GM21447 (cell line): Measurements from ENCODE around the gene HECTD1.
A peak's percentile ranks its signal among the peaks of the same experiment; 100 is the strongest.
"Not testable (repeated sequence)": the region's sequence is repeated elsewhere in the genome, so short reads cannot be mapped to it uniquely, and the experiment has no call there.

Experiments
- ATAC-seq: cut with Tn5 transposase; IDR thresholded peaks from one replicate; pipeline ENCODE4 v1.9.1; 2021; ENCODE audit not compliant: unreplicated experiment

The HECTD1 gene

DNA sequence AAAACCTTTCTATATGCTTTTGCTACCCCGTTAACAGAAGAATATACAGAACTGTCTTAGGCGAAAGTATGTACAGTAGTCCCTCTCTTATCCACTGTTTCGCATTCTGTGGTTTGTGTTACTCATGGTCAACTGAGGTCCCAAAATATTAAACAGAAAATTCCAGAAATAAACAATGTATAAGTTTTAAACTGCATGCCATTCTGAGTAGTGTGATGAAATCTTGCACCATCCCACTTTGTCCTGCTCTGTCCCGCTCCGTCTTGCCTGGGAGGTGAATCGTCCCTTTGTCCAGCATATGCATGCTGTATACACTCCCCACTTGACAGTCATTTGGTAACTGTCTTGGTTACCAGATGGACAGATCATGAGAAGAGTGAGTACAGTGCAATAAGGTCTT, 111.3 kb downstream of the HECTD1 start:
- ATAC-seq, result no peak

DNA sequence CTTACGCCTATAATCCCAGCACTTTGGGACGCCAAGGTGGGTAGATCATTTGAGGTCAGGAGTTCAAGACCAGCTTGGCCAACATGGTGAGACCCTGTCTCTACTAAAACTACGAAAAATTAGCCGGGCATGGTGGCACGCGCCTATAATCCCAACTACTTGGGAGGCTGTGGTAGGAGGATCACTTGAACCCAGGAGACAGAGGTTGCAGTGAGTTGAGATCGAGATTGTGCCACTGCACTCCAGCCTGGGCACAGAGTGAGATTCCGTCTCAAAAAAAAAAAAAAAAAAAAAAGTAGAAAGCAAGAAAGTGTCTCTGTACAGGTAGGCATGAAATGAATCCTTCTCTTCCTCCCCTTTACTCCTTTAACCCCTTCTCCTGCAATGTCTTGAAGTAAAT, 111.8 kb downstream of the HECTD1 start:
- not testable (repeated sequence) for ATAC-seq

DNA sequence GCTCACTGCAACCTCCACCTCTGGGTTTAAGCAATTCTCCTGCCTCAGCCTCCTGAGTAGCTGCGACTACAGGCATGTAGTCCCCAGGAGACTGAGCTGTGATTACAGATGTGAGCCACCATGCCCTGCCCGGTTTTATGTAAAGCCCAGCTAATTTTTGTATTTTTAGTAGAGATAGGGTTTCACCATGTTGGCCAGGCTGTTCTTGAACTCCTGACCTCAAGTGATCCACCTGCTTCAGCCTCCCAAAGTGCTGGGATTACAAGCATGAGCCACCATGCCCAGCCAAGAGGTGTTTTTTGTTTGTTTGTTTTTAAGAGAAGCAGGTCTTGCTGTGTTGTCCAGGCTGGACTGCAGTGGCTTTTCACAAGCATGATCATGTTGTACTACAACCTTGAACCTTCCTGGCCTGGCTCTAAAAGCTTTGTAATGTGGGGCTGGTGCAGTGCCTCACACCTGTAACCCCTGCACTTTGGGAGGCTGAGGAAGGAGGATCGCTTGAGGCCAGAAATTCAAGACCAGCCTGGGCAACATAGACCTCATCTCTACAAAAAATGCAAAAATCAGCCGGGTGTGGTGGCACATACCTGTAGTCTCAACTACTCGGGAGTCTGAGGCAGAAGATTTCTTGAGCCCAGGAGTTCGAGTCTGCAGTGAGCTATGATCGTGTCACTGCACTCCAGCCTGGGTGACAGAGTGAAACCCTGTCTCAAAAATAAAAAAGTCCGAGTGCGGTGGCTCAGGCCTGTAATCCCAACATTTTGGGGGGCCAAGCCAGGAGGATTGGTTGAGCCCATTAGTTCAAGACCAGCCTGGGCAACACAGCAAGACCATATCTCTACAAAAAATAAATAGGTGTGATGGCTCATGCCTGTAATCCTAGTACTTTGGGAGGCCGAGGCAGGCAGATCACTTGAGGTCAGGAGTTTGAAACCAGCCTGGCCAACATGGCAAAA, 113.4 kb downstream of the HECTD1 start:
- not testable (repeated sequence) for ATAC-seq

DNA sequence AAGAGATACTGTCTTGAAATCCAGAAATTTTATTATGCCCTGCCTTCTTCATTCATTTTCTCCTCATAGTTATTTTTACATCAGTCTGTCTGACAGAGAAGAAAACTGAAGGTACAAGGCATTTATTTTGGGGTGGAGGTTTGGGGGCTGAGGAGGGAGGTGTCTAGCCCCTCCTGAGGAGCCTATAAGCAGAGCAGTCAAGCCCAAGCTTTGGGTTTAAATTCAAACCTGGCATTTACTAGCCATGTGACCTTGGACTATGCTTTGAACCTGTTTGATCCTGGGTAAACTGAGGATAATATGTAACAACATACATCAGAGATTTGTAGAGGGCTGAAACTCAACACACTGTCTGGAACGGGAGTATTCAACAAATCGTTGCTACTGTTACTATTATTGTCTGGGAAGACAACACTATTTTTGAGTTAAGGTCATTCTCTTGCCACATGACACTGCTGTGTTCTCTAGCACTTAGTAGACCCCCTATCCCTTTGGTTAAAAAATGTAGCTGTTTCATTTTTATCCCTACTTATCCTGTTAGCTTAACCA, 115.4 kb downstream of the HECTD1 start:
- no peak for ATAC-seq

DNA sequence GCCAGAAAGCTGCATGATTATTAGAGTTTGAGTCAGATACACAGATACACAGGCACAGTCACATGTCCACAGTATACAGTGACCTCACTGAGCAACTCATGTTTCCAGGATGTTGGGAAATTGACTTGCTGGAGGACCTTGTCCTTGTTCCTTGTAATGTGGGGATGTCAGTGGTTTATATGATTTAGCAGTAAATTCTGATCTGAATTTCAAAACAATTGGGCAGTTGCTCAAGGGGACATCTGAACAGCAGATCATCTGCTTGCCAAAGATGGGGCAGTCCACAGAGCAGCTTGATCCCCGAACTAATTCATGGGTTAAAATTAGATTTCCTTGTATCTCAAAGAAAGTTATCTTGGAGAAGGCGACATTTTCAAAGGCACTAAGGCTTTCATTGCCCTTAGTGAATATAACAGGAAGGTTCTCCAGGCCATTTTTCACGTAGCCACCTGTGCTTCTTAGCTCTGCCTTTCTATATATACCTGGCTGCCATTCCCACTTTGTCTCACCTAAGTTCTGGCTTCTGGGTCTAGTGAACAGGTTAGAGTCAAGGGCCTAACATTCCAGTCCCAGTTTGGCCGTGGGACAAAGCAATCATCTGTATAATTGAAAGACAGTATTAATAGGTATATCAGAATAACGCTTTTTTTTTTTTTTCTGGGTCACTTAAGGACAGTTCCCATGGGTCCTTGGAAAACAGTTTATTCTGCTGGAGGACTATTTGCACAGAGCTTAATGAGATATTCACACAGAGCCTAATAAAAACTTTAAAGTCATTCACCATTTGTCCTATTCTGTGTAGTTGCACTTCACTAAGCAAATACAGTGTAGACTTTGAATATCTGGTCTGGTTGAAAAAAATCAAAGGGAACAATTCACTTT, 116.5 kb downstream of the HECTD1 start:
- ATAC-seq, result no peak

DNA sequence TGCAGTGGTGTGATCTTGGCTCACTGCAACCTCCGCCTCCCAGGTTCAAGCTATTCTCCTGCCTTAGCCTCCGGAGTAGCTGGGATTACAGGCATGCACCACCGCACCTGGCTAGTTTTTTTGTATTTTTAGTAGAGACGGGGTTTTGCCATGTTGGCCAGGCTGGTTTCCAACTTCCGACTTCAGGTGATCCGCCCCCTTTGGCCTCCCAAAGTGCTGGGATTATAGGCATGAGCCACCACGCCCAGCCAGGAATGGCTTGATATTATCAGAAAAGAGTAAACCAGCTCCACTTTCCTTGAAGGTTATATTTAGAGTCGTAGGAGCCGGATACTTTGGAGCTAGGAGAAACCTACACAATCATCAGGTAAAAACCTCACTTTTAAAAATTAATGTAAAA, 121.1 kb downstream of the HECTD1 start:
- not testable (repeated sequence) for ATAC-seq

DNA sequence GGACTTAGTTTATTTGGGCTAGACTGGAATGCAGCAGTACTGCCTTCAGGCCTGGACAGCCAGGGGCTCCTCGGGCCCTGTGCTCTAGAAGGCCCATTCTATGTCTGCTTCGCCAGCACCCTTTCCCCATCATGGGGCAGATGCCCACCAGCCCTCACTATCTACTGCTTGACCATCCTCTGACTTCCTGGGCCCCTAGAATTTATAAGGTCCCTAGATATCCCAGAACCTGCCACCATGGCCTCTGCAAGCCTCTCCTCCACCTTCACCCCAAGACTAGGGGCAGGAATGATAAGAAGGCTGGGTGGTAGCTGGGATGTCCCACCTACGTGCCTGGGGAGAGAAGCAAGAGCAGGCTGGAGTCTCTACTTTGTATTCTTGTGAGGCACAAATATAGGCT, 122.6 kb downstream of the HECTD1 start:
- no peak for ATAC-seq

DNA sequence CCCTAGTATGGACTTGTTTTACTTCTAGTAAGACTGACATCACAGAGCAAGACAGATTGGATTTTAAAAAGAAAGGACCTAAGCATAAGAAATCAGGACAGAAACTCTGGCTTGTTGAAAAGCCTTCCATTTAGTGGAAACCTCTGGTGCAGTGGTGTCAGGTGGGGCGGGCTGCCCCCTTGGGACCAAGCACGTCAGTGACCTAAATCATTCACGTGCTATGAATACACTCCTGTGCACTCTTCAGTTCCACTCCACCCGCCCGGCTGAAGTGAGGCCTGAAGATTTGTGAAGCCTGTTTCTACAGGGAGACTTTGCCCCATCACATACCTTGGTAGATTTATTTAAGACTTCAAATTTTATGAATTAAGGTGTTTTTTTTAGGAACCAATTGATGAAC, 123.2 kb downstream of the HECTD1 start:
- peak; percentile 85 for ATAC-seq

DNA sequence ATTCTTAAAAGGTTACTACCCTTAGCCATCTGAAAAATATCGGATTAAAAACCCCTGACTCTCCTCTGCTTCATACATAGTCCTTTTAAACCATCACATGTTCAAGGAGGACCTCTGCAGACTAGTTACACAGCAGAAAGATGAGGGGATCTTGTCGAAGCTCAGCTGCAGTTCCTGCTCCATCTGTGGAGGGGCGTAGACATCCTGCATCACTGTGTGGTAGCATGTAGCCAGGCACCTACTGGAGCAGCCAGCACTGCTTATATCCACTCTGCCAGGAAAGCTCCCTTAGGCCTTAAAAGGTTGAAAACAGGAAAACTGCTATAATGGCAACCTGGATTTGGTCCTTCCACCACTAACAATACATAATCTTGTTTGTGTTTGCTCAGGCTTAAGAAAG, 123.8 kb downstream of the HECTD1 start:
- no peak for ATAC-seq

DNA sequence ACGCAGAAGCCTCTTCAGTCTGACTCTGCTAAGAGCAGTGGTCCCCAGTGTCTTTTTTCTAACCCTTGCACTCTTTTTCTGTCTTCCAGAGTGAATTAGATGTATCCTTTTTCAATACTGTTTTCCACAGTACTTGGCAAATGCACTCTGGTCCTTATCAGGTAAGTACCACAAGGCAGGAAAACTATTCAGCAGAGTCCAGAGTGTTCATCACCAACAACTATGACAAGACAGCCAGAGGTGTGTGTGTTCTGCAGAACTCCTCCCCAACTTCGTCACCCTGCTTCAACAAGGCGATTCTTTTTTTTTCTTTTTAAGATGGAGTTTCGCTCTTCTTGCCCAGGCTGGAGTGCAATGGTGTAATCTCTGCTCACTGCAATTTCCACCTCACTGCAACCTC, 127.1 kb downstream of the HECTD1 start:
- no peak for ATAC-seq

DNA sequence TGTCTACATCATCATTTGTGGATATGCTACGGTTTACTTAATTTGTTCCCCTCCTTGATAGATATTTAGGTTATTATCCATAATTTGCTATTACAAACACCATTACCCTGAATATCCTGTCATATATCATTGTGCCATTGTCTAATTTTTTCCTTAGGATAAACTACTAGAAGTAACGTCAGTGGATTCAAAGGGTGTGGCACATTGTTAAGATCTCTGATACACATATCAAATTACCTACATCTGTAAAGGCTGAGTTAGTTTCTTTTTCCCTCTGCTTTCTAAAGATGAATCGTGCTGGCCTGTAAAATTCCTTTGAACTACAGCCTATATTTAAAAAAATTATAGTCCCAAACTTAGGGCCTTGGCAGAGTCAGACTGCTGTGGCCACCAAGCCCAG, 127.5 kb downstream of the HECTD1 start:
- ATAC-seq, result no peak

DNA sequence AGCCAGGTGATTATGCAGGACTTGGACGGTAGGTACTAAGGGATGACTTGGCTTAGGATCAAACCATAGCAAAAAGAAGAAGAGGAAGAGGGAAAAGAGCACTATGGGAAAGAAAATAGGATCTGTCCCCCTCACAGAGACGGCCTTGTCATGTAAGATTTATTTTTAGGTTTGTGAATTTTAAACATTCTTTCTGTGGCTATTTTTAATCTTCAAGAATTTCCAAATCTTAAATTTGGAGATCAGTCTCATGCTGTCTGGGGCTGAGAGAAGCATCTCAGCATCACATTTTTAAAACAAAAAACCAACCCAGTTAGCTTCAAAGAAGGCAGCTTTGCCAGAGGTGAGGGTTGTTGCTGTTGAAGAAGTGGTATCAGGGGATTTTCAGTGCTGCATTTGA, 128.8 kb downstream of the HECTD1 start:
- no peak for ATAC-seq

DNA sequence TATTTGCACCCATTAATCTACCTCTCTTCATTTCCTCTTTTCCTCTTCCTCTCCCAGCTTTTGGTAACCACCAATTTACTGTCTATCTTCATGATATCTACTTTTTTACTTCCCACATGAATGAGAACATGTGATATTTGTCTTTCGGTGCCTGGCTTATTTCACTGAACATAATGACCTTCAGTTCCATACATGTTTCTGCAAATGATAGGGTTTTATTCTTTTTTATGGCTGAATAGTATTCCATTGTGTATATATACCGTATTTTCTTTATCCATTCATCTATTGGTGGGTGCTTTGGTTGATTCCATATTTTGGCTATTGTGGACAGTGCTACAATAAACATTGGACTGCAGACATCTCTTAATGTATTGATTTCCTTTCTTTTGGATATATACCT, 132.4 kb downstream of the HECTD1 start:
- ATAC-seq, result no peak

DNA sequence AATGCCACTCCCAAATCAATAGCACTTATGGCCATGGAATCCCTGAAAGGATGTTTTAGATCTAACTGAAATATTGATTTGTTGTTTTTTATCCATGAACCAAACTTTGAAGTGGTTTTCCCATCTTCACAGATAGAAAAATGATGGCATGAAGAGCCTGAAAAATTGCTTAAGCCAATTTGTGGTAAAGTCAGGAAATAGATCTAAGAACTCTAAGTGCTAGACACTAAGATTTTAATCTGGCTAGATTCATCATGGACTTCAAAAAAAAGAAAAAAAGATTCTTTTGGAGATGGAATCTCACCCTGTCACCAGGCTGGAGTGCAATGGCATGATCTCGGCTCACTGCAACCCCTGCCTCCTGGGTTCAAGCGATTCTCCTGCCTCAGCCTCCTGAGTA, 136.4 kb downstream of the HECTD1 start:
- no peak for ATAC-seq

DNA sequence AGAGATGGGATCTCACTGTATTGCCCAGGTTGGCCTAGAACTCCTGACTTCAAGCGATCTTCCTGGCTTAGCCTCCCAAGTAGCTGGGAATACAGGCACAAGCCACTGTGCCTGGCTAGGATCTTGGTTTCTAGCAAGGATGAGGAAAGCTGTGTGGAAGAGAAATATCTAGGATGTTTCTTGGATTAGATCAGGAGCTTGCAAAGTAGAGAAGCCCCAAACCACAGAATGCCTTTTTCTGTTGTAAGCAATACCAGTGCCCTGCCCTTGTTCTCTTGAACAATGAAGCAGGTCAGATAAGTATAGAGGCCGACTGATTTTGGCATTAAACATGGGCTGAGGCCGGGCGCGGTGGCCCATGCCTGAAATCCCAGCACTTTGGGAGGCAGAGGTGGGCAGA, 137.2 kb downstream of the HECTD1 start:
- no peak for ATAC-seq

DNA sequence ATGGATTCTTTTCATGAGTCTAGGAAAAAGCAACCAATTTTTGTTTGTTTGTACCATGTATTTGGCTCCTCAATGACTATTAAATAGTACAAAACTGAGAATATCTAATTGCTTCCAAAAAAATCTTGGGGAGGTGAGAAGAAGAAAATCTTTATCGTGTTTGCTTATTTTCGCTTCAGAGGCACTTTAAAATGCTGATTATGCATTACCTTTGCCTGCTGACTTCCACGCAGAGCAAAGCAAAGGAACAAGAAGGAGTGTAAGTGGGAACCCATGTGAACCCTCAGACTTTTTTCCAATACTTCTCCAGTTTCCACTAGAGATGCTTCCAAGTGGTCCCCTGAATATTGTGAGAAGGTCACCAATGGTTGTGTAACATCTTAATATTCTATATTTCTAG, 138.2 kb downstream of the HECTD1 start:
- ATAC-seq, result no peak

DNA sequence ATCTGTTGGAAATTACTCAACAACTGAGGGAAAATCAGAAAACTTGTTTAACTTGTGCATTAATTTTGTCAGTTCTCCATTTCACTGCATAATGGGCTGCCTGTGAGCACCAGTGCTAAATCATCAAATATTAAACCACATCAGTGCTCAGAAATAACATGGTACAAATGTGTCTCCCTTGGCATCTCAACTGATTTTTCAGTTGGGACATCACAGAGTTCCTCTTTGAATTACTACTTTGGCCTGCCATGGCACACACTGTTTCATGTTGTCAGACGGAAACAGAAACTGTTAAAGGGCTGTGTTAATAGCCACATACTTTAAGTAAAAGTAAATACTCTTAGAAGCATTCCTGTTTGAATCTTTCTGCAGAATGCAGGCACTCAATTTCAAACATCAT, 139.4 kb downstream of the HECTD1 start:
- ATAC-seq, result no peak

DNA sequence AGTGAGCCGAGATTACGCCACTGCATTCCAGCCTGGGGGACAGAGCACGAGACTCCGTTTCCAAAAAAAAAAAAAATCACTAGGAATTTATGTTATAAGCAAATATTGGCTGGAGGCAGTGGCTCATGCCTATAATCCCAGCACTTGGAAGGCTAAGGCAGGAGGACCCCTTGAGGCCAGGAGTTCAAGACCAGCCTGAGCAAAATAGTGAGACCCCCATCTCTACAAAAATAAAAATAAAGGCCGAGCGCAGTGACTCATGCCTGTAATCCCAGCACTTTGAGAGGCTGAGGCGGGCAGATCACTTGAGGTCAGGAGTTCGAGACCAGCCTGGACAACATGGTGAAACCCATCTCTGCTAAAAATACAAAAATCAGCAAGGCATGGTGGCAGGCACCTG, 144.7 kb downstream of the HECTD1 start:
- not testable (repeated sequence) for ATAC-seq

DNA sequence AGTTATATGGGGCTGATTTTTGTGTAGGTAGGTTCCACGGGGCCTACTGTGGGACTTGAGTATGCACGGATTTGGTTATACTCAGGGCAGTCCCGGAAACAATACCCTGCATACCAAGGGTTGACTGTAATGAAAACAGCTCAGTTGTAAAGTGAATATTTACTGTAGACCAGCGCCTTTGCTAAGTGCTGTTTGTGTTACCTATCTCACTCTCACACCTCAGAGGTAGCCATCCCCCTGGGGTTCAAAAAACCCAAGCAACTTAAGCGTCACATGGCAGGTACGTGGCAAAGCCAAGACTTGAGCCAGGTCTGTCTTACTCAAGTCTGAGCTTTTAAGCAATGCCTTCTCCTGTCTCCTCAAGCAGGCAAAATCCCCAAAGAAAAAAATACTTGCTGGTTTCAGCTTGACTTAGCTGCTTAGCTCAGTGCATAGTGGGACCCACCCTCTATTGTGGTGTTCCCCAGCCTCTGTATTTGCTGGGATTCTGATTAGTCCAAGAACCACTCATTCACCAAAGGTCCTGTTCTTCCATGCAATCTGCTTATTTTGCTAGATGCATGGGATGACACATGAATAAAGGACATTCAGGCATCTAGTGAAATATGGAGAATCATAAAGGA, 147.2 kb downstream of the HECTD1 start:
- ATAC-seq, result no peak

DNA sequence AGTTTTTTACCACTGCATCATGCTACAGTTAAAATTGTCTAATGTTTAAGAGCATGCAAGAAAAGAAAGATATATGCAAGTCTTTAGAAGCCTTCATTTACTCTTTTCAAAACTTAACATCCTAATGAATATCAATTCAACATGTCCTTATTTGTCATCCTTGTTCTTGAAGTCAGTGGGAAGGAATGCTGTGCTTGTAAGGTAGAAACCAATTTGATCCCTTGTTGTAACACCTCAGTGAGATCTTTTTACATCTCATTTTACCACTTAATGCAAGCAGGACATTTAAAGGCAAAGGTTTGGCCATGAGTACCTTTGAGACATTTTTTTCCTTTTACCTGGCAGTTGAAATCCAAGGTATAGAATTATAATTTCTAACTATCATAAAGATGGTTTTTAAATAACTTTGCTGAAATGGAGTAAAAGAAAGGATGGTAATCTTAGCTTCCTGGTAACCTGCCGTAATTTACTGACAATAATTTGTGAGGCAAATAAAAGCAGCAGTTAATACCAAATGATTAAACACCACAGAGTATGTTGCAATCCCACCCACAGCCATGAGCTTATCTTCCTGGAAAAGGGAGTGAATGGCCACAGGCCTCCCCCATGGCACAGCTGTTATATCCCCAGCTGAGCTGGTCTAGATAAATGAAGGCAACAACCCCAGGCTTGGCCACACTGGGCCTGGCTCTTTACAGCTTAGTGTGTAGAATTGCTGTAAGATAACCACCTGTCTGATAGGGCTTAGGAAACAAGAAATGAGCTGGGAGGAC, 148.3 kb downstream of the HECTD1 start:
- no peak for ATAC-seq
